ENCODE measurements around the gene DDR1.
"Not testable (repeated sequence)": the region's sequence is repeated elsewhere in the genome, so short reads cannot be mapped to it uniquely, and the experiment has no call there.

The DDR1 gene

DNA sequence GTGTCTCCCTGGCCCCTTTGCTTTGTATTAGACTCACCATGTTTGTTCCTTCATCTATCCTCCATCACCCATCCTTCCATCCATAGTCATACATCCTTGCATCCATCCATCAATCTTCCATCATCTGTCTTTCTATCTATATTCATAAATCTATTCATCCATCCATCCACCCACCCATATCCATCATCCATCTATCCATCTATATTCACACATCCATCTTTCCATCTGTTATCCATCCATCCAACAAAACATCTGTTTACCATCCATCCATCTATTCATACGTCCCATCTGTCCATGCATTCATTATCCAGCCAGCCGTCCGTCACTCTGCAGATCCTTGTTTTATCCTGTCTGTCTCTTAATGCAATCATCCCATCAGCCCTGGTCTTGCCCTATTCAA is 10.6 kb downstream of the DDR1 start:
- no peak for DNase-seq

DNA sequence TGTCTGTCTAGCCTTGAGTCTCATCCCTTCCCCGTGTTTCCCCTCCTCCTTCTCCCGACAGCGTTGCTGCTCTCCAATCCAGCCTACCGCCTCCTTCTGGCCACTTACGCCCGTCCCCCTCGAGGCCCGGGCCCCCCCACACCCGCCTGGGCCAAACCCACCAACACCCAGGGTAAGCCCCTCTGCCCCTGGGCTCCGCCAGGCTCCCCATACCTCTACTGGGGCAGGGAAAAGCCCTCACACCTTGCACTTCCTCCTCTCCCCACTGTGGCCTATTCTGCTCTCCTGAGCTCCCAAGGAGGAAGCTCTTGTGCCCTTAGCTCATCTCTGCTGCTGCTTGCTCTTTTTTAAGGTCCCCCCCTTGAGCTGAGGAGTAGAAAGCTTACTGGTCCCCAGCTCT is 11.0 kb downstream of the DDR1 start:
- no peak for DNase-seq

DNA sequence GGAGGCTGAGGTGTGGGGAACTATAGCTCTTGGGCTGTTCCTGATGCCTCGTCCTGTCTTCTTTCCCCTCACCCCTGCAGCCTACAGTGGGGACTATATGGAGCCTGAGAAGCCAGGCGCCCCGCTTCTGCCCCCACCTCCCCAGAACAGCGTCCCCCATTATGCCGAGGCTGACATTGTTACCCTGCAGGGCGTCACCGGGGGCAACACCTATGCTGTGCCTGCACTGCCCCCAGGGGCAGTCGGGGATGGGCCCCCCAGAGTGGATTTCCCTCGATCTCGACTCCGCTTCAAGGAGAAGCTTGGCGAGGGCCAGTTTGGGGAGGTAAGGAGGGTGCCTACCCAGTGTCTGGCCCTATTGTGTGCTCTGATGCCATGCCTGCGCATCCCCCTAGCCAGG is 12.2 kb downstream of the DDR1 start:
- no peak for DNase-seq

DNA sequence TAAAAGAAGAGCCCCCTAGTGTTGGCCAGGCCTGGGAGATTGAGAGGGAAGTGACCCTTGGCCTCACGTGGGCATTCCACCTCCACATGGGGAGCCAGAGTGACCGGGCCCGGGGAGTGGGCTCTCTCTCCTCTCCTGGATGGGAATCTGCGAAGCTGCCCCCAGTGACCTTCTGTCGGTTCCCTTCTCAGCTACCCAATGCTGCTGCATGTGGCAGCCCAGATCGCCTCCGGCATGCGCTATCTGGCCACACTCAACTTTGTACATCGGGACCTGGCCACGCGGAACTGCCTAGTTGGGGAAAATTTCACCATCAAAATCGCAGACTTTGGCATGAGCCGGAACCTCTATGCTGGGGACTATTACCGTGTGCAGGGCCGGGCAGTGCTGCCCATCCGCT is 13.6 kb downstream of the DDR1 start:
- no peak for DNase-seq

DNA sequence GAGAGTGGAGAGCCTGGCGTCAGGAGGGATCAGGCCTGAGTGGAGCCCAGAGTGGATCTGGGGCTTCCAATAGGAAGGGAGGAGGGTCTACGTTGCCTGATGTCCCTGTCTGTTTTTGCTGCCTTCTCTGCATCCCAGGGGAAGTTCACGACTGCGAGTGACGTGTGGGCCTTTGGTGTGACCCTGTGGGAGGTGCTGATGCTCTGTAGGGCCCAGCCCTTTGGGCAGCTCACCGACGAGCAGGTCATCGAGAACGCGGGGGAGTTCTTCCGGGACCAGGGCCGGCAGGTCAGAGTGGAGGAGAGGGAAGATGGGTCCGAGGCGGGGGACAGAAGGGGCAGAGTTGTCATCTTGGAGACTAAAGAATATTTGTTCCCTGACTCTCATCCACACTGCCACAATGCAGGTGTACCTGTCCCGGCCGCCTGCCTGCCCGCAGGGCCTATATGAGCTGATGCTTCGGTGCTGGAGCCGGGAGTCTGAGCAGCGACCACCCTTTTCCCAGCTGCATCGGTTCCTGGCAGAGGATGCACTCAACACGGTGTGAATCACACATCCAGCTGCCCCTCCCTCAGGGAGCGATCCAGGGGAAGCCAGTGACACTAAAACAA is 14.5 kb downstream of the DDR1 start:
- no peak for DNase-seq

DNA sequence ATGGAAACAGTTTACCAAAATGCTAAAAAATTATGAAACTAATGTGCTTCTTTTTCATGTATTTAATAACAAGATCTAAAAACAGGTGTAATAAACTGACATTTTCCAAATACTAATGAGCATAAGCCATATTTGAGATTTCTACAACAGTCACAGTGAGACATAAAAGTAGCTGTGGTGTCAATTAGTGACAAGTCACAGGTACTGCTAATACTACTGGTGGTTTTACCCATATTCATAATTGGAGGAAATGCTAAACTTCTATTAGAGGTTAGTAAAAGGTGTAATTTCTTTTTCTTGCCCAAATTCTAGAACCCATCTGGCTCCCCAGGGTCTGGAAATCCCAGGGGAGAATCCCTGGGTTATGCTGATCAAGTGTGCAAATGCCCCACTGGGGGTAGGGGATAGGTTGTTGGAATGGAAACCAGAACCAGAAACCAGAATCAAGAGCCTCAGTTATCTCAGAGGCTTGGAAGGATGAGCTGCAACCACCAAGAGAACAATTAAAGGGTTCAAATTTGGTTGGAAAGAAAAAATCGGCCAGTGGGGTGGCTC is 16.6 kb downstream of the DDR1 start:
- DNase-seq = no peak

DNA sequence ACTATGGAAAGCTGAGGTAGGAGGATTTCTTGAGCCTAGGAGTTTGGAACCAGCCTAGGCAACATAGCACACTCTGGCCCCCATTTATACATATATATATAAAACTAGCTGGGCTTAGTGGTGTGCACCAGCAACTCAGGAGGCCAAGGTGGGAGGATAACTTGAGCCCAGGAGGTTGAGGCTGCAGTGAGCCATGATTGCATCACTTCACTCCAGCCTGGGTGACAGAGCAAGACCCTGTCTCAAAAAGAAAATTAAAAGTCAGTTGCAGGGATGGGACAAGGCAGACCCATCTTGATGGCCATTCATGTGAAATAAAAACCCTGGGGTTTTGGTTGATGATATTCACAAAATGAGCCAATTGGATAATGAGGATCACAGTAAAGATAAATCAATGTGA is 17.1 kb downstream of the DDR1 start:
- DNase-seq = no peak

DNA sequence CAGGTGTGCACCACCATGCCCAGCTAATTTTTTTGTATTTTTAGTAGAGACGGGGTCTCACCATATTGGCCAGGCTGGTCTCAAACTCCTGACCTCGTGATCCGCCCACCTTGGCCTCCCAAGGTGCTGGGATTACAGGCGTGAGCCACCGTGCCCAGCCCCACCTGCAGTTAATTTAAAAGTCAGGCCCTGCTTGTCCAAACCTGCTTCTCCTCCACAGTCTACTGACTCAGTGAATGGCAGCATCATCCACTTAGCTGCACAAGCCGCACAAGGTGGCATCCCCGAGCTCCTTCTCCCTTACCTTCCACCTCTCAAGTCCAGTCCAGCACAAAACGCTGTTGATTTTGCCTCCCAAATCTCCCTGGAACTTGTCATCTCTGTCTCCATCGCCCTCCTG is 17.9 kb downstream of the DDR1 start:
- not testable (repeated sequence) for DNase-seq

DNA sequence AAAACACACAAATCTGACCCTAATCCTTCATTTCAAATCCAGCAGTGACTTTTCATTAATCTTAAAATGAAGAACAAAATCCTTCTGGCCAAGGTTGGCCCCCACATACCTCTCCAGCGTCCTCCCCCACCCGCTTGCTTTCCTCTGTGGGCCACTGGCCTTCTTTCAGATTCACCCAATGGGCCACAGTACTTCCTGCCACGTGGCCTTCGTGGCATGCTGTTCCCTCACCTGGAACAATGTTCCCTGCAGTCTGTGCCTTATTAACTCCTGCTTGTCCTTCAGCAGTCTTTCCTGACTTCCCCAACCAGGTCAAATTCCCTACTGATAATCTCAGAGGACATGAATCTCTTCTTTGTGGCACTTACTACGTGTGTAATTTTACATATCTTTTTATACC is 18.4 kb downstream of the DDR1 start:
- no peak for DNase-seq

DNA sequence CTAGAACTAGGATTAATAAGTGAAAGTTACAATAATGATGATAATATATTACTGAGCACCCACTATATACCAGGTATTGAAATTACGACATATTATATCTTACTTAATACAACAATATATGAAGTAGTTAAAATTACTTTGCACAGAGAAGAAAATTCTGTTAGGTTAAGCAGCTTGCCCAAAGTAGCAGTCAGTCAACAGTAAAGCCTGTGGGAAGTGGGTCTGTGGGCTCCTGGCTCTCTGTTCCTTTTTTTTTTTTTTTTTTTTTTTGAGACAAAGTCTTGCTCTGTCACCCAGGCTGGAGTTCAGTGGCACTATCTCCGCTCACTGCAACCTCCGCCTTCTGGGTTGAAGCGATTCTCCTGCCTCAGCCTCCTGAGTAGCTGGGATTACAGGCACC is 18.9 kb downstream of the DDR1 start:
- no peak for DNase-seq

DNA sequence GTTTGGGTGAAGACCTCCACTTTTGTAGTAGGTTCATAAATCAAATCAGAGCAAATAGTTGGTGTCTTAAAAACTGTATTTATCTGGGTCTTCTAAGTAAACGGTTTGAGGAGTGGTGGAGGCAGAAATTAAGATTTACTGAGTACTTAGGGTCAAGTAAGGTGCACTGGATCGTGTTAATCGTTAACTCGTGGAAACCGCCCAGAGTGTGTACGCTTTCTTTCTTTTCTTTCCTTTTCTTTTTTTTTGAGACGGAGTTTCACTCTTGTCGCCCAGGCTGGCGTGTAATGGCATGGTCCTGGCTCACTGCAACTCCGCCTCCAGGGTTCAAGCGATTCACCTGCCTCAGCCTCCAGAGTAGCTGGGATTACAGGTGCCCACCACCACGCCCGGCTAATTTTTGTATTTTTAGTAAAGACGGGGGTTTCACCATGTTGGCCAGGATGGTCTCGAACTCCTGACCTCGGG is 23.0 kb downstream of the DDR1 start:
- DNase-seq = not testable (repeated sequence)

DNA sequence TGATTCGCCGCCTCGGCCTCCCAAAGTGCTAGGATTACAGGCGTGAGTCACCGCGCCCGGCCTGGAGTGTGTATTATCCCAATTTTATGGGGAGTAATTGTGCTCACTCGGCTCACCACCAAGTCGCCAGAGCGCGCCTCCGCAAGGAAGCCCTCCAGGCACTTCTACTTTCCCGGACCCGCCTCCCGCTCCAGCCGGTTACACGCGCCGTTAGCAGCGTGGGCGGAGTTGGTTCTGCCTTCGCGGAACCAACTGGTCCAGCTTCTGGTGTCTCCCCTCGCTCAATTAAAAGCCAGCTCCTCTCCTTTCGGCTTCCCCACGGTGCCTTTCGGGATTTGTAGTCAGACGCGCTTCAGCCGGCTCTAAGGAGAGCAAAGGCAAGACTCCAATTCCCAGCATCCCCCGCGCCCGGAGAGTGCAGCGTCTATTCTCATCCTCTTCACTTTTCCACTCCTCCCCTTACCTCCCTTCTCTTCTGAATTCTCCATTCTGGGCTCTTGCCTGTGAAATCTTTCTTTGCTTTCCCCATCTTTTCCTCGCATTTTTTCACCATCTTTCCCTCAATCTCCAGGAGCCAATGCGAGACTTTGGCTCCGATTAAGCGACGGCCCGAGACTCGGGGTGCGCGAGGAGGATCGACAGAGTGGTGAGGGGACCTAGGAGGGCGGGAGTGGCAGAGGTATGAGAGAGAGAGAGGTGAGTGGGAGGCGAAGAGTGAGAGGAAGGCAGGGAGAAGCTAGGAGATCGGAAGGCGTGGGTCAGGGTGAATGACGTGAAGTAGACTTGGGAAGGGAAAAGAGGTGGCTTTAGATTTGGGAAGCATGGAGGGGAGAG is 23.7 kb downstream of the DDR1 start, which contains the start of gene GTF2H4:
Gene GTF2H4, plus strand, starts transcription at position 450 of the 834 bp plus-strand sequence.
- DNase-seq = peak; percentile 99

DNA sequence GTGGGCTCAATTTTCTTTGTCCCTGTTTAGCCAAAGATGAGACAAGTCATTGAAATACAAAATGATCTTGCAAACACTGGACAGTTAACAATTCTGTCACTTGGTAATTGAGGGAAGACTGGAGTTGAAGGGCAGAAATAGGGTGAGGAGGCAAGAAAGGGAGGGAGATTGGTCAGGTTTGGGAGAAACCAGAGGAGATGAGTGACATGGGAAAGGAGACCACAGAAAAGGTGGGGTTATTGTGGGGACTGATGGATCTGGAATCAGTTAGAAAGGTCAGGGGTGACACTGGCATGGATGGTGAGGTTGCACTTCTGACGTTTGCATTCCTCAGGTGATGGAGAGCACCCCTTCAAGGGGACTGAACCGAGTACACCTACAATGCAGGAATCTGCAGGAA is 24.4 kb downstream of the DDR1 start:
- no peak for DNase-seq

DNA sequence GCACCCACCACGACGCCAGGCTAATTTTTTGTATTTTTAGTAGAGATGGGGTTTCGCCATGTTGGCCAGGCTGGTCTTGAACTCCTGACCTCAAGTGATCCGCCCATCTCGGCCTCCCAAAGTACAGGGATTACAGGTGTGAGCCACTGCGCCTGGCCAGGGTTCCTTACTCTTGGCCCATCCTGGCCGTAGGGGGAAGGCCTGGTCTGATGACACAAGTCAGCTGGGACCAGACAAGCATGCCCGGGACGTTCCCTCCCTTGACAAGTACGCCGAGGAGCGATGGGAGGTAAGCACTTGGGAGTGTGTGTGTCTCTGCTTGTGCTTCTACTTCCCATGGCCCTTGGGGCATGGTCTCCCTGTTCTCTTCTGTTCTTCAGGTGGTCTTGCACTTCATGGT is 26.2 kb downstream of the DDR1 start:
- DNase-seq = not testable (repeated sequence)

DNA sequence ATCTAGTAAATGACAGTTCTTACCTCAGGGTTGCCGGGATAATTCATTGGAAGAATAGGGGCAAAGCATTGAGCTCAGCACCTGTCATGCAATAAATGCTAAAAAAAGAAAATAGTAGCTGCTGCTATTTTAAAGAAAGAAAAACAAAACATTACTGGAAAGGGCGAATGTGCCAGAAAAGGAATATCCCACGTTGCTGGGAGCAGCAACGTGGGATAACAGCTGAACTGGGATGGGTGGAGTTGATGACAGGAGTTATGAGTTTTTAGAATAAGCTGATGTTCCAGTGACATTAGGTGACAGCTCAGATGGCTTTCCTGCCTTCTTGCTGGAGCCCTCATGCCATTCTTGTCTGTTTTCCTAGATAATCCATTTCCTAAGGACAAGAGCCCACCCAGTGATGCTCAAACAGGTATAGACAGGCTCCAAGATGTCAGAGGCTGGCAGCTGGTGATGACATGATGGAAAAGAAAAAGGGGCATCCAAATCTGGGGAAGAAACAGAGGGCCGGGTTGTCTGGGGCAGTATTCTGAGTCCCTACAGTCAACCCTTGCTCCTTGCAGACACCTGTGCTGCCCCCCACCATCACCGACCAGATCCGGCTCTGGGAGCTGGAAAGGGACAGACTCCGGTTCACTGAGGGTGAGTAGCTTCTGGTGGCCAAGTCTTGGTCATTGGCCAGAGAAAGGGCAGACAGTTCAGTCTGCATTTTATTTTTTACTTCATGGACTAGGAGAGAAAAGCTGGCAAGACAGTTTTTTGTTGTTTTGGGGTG is 28.6 kb downstream of the DDR1 start:
- DNase-seq = no peak

DNA sequence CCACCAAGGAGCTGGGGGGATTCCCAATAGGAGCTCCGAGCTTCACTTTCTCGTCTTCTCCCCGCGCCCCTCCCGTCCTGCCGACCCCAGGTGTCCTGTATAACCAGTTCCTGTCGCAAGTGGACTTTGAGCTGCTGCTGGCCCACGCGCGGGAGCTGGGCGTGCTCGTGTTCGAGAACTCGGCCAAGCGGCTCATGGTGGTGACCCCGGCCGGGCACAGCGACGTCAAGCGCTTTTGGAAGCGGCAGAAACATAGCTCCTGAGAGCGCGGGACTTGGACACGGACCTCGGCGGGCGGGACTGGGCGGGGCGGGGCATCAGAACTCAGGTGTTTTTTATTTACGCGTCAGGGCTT is 29.4 kb downstream of the DDR1 start:
- no peak for DNase-seq

DNA sequence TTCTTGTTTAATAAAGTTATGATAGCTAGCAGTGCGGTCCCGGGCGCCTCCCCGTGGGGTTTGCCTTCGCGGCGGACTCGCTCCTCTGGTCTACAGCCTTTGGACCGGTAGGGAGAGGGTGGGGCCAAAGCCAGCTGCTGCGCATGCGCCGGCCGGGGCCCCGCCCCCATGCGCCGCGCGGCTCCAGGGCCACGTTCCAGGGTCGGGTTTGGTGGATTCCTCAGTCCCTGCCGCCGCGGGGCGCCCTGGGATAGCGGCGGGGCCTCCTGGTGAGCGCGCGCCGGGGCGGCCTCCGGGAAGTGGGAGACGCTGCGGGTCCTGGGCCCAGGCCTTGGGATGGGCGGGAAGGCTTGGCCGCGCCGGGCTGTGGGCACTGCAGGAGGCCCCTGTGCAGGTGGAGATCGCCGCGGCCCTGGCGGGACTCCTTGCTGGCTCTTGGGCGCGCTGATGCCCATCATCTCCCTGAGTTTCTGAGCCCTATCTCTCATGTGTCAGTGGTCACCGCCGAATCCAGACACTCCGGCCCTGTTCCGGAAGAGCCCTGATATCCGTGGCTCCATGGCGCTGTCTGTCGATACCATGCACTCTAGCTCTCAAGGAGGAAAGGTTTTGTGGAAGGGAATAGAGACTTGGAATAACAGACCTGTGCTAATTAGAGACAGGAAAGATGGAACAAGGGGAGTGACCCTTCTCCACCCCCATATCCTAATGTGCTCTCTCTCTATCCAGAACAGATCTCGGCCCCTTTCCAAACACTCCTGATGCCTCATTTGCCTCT is 29.9 kb downstream of the DDR1 start, which contains the start of gene VARS2:
Gene VARS2, plus strand, starts transcription at position 163 of the 778 bp plus-strand sequence. Its CDS starts 599 bp downstream, at position 762.
- DNase-seq = peak; percentile 91

DNA sequence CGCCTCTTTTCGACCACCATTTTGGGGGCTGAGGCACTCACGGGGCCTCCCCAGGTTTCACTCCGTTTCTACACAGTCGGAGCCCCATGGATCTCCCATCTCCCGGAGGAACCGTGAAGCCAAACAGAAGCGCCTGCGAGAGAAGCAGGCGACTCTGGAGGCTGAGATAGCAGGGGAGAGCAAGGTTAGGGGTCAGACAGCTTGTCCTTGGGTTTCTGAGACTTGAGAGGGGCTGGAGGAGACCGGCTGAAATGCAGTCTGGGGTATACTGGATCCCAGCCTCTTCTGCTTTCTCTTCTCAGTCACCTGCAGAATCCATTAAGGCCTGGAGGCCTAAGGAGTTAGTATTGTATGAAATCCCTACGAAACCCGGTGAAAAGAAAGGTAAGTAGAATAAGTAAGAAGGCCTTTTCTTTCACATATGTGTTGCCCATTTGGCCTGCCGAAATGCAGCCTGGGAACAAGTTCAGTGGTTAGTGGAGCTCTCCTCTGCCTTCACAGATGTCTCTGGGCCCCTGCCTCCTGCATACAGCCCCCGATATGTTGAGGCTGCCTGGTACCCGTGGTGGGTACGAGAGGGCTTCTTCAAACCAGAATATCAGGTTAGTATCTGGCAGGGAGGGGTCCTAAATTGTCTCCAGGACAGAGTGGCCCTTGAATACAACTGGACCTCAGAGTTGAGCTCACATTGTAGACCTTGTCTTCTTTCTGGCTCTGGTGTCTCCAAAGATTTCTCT is 30.7 kb downstream of the DDR1 start:
- DNase-seq = peak; percentile 37

DNA sequence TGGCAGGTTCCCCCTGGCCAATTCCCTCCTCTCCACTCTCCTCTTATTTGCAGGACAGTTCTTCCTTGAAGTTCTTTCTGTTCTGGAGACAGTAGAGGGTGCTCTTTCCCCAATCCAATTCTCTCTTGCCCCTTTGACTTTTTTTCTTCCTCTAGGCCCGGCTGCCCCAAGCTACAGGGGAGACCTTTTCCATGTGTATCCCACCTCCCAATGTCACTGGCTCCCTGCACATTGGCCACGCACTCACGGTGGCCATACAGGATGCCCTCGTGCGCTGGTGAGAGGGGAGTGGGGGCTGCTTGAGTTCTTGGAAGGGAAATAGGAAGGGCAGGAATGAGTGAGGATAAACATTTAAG is 31.2 kb downstream of the DDR1 start:
- peak; percentile 62 for DNase-seq

DNA sequence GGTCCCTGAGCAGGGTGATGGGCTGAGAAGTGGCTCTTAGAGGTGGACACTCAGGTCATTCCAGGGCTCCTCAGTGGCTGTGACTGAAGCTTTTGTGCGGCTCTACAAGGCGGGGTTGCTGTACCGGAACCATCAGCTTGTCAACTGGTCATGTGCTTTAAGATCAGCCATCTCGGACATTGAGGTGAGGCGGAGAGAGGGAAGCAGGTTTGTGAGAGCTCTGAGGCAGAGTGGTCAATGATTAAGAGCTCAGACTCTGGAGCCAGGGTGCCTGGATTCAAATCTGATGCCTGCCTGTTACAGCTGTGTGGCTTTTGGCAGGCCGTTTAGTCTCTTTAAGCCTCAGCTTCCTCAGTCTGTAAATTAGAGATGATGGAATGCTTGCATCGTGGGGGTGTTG is 32.7 kb downstream of the DDR1 start:
- no peak for DNase-seq

DNA sequence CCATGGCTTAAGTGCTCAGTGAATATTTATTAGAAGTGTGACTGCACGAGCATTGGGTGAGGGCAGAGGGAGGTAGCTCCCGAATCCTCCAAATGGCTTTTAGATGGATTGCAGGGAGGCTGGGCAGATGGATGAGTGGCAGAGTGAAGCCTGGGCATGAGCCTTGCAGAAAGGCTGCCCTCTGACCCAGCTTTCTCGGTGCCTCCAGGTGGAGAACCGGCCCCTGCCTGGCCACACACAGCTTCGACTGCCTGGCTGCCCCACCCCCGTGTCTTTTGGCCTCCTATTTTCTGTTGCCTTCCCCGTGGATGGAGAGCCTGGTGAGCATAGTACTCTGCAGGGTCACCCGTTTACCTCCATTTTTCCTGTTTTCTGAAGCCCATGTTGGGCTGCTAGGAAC is 33.2 kb downstream of the DDR1 start:
- DNase-seq = no peak

DNA sequence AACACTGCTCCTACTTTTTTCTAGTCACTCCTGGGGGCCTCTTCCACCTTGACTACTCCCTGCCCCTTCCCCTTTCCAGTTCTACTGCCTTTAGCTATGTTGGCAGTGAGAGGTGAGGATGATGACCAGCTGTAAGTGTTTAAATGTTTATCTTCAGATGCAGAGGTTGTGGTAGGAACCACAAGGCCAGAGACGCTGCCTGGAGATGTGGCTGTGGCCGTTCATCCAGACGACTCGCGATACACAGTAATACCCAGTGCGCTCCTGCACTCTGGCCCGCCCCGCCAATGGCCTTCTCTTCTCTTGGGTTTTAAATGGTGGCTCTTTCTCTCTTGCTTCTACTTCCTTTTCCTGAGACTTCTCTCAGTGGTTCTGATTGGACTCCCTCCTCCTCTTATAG is 34.4 kb downstream of the DDR1 start:
- no peak for DNase-seq

Data from NCI-H69 (cell line).